Epidermal melanocyte (primary cell): ENCODE measurements around the gene FGF19.

Source experiments
- DNase-seq: peaks from one replicate; pipeline ENCODE4 v3.0.0; 2011; ENCODE audit warnings: low spot score; ENCODE audit not compliant: insufficient read length

FGF19 gene

DNA sequence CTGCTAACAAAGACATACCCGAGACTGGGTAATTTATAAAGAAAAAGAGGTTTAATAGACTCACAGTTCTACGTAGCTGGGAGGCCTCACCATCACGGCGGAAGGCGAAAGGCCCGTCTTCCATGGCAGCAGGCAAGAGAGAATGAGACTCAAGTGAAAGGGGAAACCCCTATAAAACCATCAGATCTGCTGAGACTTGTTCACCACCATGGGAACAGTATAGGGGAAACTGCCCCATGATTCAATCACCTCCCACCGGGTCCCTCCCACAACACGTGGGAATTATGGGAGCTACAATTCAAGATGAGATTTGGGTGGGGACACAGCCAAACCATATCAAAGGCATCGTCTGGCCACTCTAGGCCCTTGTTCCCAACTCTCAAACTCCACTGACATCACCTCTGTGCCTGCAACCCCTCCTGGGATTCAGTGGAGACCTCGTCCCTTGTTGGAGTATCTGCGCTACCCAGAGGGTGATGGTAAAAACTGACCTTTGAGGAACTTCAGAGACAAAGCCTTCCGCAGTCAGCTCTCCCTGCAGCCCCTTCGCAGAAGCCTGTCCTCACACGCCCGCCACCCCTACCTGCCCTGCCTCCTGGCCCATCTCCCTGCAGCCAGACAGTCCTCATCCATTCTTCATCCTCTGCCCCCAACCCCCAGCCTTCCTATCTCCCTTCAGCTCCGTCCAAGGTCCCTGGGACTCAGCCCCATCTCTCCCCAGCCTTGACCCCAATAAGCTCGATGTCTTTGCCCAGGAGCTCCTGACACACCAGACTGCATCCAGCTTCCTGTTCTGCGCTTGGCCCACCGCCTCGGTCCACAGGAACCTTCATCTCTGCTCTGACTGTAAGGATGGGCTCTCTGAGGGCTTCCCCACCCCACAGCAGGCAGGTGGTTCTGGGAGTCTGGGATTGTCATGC, 47.0 kb downstream of the FGF19 start:
- DNase-seq: no peak

DNA sequence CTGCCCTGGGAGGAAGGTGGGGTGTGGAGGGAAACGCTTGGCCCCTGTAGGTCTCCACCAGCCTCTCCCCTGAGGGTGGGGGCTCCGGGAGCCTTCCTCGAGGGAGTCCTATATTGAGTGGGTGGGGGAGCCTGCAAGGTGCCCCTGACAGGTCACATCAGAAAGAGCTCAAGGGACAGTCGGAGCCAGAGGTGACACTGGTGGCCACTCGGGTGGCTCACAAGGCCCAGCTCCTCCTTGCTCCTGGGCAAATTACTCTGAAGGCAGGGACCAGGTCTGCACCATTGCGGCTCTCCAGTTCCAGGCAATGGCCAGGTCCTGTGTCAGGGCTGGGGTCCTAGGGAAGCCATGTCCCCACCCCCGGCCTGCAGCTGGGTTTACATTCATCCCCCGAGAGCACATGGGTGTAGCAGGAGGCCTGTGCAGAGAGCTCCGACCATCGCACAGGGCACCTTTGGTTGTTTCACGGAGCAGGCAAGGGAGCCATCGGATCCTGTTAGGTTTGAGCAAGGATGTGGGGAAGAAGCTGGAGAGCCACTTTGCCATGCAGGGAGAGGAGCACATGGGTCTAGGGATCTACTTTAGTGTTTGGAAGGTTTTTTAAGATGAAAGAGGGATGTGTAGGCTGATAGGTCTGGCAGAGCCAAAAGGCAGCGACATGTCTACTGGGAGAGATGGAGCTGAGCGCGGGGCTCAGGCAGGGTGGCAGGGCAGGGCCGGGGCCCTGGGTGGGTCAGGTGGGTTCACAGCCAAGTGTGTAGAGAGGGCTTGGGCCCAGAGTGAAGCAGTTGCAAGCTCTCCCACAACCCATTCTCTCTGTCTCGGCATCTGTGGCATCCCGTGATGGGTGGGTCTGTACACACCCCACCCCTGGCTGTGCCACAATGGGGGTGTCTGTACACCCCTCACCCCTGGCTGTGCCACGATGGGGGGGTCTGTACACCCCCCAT, 48.1 kb downstream of the FGF19 start:
- no peak for DNase-seq

DNA sequence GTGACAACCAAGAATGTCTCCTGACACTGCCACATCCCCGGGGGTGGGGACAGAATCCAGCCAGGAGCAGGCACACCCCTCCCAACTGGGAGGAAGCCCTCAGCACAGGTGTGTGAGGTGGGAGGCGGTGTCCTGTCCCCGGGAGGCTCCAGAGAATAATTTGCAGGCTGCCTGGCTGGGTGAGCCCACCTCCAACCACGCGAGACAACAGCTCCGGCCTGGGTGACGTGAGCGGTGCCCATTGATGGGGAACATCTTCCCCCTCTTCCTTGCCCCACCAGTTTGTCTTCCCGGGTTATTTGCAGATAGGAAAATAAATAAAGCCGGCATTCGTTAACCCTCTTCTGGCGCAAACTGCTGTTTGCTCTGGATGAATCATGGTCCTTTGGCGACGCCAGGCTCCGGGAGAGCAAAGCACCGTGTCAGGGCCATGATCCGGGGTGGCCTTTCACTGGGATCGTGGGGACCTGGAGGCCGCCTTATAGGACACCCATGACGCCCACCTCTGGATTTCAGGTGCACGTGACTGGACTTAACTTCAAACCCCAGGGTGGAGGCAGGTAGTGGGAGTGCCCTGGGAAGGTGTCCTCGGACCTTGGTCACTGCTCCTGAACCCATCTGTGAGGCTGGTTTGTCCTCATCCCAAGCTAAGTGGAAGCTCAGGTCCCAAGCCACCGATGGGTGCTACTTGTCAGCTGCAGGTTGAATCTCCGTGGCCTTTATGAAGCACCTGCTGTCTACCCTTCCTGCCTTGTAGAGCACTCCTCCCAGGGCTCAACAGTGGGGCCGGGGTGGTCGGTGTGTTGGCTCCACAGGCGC, 49.0 kb downstream of the FGF19 start:
- no peak for DNase-seq

DNA sequence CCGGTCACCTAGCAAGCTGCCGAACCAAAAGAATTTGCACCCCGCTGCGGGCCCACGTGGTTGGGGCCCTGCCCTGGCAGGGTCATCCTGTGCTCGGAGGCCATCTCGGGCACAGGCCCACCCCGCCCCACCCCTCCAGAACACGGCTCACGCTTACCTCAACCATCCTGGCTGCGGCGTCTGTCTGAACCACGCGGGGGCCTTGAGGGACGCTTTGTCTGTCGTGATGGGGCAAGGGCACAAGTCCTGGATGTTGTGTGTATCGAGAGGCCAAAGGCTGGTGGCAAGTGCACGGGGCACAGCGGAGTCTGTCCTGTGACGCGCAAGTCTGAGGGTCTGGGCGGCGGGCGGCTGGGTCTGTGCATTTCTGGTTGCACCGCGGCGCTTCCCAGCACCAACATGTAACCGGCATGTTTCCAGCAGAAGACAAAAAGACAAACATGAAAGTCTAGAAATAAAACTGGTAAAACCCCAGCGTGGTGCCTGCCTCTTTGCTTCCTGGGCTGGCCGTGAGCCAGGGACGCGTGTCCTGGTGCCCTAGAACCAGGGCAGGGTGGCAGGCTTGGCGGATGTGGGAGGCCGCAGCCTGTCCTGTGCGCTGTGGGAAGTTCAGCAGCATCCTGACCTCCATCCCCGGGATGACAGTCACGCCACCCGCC, 49.7 kb downstream of the FGF19 start:
- DNase-seq: no peak

DNA sequence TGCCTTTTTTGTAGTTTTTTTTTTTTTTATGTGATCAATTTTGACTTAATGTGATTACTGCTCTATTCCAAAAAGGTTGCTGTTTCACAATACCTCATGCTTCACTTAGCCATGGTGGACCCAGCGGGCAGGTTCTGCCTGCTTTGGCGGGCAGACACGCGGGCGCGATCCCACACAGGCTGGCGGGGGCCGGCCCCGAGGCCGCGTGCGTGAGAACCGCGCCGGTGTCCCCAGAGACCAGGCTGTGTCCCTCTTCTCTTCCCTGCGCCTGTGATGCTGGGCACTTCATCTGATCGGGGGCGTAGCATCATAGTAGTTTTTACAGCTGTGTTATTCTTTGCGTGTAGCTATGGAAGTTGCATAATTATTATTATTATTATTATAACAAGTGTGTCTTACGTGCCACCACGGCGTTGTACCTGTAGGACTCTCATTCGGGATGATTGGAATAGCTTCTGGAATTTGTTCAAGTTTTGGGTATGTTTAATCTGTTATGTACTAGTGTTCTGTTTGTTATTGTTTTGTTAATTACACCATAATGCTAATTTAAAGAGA, 50.3 kb downstream of the FGF19 start:
- DNase-seq: no peak

DNA sequence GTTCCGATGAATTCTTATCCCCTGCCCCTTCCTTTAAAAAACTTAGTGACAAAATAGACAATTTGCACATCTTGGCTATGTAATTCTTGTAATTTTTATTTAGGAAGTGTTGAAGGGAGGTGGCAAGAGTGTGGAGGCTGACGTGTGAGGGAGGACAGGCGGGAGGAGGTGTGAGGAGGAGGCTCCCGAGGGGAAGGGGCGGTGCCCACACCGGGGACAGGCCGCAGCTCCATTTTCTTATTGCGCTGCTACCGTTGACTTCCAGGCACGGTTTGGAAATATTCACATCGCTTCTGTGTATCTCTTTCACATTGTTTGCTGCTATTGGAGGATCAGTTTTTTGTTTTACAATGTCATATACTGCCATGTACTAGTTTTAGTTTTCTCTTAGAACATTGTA, 50.8 kb downstream of the FGF19 start:
- DNase-seq: no peak

DNA sequence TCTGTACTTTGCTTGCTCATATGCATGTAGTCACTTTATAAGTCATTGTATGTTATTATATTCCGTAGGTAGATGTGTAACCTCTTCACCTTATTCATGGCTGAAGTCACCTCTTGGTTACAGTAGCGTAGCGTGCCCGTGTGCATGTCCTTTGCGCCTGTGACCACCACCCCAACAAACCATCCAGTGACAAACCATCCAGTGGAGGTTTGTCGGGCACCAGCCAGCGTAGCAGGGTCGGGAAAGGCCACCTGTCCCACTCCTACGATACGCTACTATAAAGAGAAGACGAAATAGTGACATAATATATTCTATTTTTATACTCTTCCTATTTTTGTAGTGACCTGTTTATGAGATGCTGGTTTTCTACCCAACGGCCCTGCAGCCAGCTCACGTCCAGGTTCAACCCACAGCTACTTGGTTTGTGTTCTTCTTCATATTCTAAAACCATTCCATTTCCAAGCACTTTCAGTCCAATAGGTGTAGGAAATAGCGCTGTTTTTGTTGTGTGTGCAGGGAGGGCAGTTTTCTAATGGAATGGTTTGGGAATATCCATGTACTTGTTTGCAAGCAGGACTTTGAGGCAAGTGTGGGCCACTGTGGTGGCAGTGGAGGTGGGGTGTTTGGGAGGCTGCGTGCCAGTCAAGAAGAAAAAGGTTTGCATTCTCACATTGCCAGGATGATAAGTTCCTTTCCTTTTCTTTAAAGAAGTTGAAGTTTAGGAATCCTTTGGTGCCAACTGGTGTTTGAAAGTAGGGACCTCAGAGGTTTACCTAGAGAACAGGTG, 51.8 kb downstream of the FGF19 start:
- DNase-seq: no peak

DNA sequence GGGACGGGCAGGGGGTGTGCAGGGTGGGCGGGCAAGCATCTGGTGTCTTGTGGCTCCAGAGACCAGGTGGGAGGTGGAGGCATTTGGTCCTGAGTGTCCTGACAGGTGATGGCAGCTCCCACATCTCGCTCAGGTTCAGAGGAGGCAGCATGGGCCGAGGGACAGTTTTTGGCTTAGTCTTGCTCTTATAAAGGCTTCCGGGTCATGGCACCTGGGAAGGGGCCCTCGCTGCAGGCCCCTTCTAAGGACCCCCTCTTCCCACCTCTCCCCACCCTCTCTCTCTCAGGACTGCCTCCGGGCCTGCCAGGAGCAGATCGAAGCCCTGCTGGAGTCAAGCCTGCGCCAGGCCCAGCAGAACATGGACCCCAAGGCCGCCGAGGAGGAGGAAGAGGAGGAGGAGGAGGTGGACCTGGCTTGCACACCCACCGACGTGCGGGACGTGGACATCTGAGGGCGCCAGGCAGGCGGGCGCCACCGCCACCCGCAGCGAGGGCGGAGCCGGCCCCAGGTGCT, 52.9 kb downstream of the FGF19 start:
- DNase-seq: no peak

DNA sequence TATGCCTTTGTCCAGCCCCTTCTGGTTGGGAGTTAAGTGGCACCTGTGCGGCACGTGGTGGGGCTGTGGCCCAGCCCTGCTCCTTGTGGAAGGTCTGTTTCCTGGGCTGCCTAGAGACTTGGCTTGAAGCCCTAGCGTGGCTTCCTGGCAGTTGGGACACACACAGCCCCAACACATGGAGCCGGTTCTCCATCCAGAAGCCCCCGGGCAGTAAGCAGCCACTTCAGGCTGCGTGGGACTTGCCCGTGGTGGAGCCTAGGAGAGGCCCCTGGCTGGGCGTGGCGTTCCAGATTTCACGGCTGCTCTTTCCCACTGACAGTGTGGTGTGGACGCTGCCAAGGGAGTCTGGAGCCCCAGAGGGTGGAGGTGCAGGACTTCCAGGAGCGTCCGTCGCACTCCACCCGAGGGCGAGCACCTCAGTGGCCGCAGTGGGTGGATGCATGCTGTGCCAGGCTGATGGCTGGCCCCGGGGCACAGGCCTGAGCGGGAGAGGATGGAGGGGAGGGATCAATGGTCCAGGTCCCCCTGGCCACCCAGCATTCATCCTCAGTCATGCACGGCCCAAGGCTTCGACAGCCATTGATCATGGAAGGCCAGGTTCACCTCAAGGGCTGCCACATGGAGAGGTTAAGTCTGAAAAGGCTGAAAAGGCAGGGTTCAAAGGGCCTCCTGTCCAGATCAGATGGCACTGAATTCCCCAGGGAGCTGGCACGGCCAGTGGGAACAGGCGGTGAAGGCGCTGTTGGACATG, 53.6 kb downstream of the FGF19 start:
- DNase-seq: no peak

DNA sequence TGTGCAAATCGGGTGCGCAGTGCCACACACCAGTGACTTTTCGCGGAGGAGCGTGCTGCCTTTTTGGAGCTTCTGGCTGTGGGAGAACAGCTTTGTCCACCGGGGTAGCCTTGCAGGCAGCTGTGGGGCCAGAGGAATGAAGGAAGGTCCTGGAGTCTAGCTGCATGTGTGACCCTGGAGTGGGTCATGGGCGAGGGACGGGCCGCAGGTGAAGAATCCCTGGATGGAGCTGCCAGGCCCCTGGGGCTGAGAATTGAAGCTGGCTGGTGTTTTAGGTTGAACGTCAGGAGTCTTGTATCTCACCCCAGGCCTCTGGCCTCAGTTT, 54.3 kb downstream of the FGF19 start:
- no peak for DNase-seq

DNA sequence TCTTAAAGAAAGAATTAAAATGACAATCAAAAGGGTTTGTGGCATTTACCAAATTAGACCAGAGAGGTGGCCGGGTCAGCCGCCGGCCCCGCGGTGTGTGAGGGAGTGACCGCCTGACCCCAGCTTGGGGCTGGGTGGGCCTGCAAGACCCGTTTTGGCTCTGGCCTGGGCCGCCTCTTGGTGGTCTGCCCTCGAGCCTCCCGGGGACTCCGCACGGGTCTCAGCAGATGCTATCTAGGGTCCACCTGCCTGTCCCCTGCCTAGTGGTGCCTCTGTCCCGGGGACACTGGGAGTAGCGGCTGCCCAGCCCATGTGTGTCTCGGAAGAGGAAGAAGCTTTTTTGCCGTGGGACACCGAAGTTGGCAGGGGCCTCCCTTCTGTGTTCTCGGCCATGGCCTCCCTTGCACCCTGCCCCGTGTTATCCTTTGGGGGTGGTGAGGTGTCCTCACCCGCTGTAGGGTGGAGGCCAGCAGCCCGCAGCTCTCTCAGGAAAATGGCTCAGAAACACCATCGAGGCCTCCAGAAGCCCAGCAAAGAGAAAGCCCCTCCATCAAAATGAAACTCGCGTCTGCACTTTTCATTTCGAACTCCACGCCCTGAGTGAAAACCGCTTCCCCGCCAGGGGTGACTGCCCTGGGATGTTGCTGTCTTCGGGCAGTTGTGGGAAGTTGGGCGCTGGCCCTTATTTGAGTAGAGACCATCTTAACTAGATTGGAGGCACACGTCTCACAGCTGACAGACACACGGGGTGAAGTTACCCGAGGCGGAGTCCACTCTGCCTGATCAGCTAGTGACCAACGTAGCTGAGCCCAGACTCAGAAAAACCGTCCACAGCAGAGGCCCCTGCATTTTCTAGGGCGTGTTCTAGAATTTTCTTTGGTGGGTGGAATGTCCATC, 54.9 kb downstream of the FGF19 start:
- no peak for DNase-seq
